MM.1S (cell line): ENCODE measurements around the gene LLPH.

ENCODE experiments used
- DNase-seq: peaks from one replicate; pipeline ENCODE4 v3.0.0-alpha.2; 2015
- H2AFZ ChIP-seq: fragments of 300-600 bp; sonication (generic); 2 replicates; pipeline ENCODE4 v1.6.0; 2016; ENCODE audit warnings: antibody characterized with exemption, low read length
- H3F3A ChIP-seq: fragments of 300-600 bp; sonication (generic); 2 replicates; pipeline ENCODE4 v1.6.1; 2016; ENCODE audit warnings: mild to moderate bottlenecking, antibody characterized with exemption, low read length, moderate library complexity, mixed read lengths; ENCODE audit not compliant: insufficient read depth
- H3K27ac ChIP-seq: fragments of 300-600 bp; sonication (generic); 2 replicates; pipeline ENCODE4 v1.5.1; 2016; ENCODE audit warnings: mild to moderate bottlenecking, low read length
- H3K27me3 ChIP-seq: fragments of 300-600 bp; sonication (generic); replicated peaks from 2 replicates; pipeline ENCODE4 v1.6.0; 2016; ENCODE audit warnings: low read length; ENCODE audit not compliant: insufficient read depth
- H3K36me3 ChIP-seq: fragments of 300-600 bp; sonication (generic); replicated peaks from 2 replicates; pipeline ENCODE4 v1.6.1; 2016; ENCODE audit warnings: mild to moderate bottlenecking, low read length, mixed read lengths; ENCODE audit not compliant: insufficient read depth
- H3K4me1 ChIP-seq: fragments of 300-600 bp; sonication (generic); 2 replicates; pipeline ENCODE4 v1.6.1; 2016; ENCODE audit warnings: low read length, mixed read lengths
- H3K4me2 ChIP-seq: fragments of 300-600 bp; sonication (generic); 2 replicates; pipeline ENCODE4 v1.6.0; 2016; ENCODE audit warnings: low read depth, low read length
- H3K4me3 ChIP-seq: fragments of 300-600 bp; sonication (generic); 2 replicates; pipeline ENCODE4 v1.5.1; 2016; ENCODE audit warnings: low read length, mixed read lengths
- H3K79me2 ChIP-seq: fragments of 300-600 bp; sonication (generic); 2 replicates; pipeline ENCODE4 v1.6.1; 2016; ENCODE audit warnings: mixed run types, low read length, mixed read lengths
- H3K9ac ChIP-seq: fragments of 300-600 bp; sonication (generic); 2 replicates; pipeline ENCODE4 v1.6.1; 2016; ENCODE audit warnings: low read length, mixed read lengths
- H3K9me2 ChIP-seq: fragments of 300-600 bp; sonication (generic); replicated peaks from 2 replicates; pipeline ENCODE4 v1.6.1; 2016; ENCODE audit warnings: mild to moderate bottlenecking, low read length, mixed read lengths; ENCODE audit not compliant: insufficient read depth
- H3K9me3 ChIP-seq: fragments of 300-600 bp; sonication (generic); replicated peaks from 2 replicates; pipeline ENCODE4 v1.6.1; 2016; ENCODE audit warnings: mild to moderate bottlenecking, low read length, mixed read lengths; ENCODE audit not compliant: insufficient read depth
- H4K20me1 ChIP-seq: fragments of 300-600 bp; sonication (generic); 2 replicates; pipeline ENCODE4 v1.6.1; 2016; ENCODE audit warnings: mild to moderate bottlenecking, low read length, moderate library complexity, mixed read lengths; ENCODE audit not compliant: insufficient read depth
- CTCF ChIP-seq: fragments of 300-600 bp; sonication (generic); IDR thresholded peaks from 2 replicates; pipeline ENCODE4 v1.5.1; 2016; ENCODE audit warnings: antibody characterized with exemption, low read length, mixed read lengths
- EZH2 ChIP-seq: fragments of 300-600 bp; sonication (generic); optimal IDR thresholded peaks from 2 replicates; pipeline ENCODE3; 2017; ENCODE audit warnings: low read depth, mild to moderate bottlenecking, antibody characterized with exemption, low read length, mixed read lengths
- EZH2phosphoT487 ChIP-seq: fragments of 300-600 bp; sonication (generic); IDR thresholded peaks from 2 replicates; pipeline ENCODE4 v1.6.1; 2018; ENCODE audit warnings: antibody characterized with exemption, low read length

LLPH gene

GRCh38 chr12:66072566-66072965 is 58.0 kb downstream of the LLPH start:
- Histone ChIP-seq H3K9me2 (no peaks in the 10 kb centered on the region), H3K4me3 (no peak overlapping the region), H2AFZ (no peak overlapping the region), H3K4me2 (no peak overlapping the region), H4K20me1 (no peaks in the 10 kb centered on the region), H3K27me3 (no peaks in the 10 kb centered on the region), H3F3A (no peaks in the 10 kb centered on the region), H3K27ac (no peak overlapping the region), H3K4me1 (no peaks in the 10 kb centered on the region), H3K9me3 (no peaks in the 10 kb centered on the region), H3K9ac (no peak overlapping the region), H3K79me2 (no peaks in the 10 kb centered on the region), H3K36me3 (no peaks in the 10 kb centered on the region)
- no peak for DNase-seq
- TF ChIP-seq EZH2: no peak
- TF ChIP-seq CTCF: no peak
- no peak for TF ChIP-seq EZH2phosphoT487

- Histone ChIP-seq H3K4me2 (no peak overlapping the region), H3K27ac (no peak overlapping the region), H3K79me2 (no peaks in the 10 kb centered on the region), H3K9ac (no peak overlapping the region), H3K4me1 (peaks cover 2% of the 10 kb centered on the region; the same call in 1 of the 2 replicates), H2AFZ (no peak overlapping the region), H3K9me2 (no peaks in the 10 kb centered on the region), H3F3A (no peaks in the 10 kb centered on the region), H3K4me3 (no peak overlapping the region), H3K27me3 (no peaks in the 10 kb centered on the region; the same call in 1 of the 2 replicates), H3K36me3 (no peaks in the 10 kb centered on the region), H3K9me3 (no peaks in the 10 kb centered on the region), H4K20me1 (no peaks in the 10 kb centered on the region)
- no peak for DNase-seq
- TF ChIP-seq CTCF (no peak), EZH2phosphoT487 (no peak), EZH2 (no peak)
Observed at GRCh38 chr12:66072135-66072534, 58.4 kb downstream of the LLPH start.

GRCh38 chr12:66071549-66071948 is 59.0 kb downstream of the LLPH start:
- Histone ChIP-seq H3K9me2 (no peaks in the 10 kb centered on the region), H3K4me1 (peaks cover 8% of the 10 kb centered on the region), H3K4me2 (no peak overlapping the region), H2AFZ (no peak overlapping the region), H3K4me3 (no peak overlapping the region), H3K9ac (no peak overlapping the region), H3K27me3 (no peaks in the 10 kb centered on the region; the same call in 1 of the 2 replicates), H3K79me2 (no peaks in the 10 kb centered on the region), H3F3A (no peaks in the 10 kb centered on the region), H3K9me3 (no peaks in the 10 kb centered on the region), H3K36me3 (no peaks in the 10 kb centered on the region), H3K27ac (no peak overlapping the region), H4K20me1 (no peaks in the 10 kb centered on the region)
- TF ChIP-seq EZH2 (no peak), CTCF (no peak), EZH2phosphoT487 (no peak)
- DNase-seq: no peak
